ENCODE measurements around the gene GPR15LG.

- TF ChIP-seq CTCF (IDR thresholded peaks at IDR 0.05; ENCODE audit: insufficient read depth, low read length): no peak
- TF ChIP-seq POLR2AphosphoS5 (IDR thresholded peaks at IDR 0.05; ENCODE audit: low read depth): no peak
- TF ChIP-seq REST (IDR thresholded peaks at IDR 0.05; ENCODE audit: insufficient replicate concordance, low read depth): no peak
Measured at GRCh38 chr10:84160663-84161362, 12.8 kb upstream of the GPR15LG start.
